Activated T-cell treated with anti-CD3 and anti-CD28 coated beads, Interleukin-2, amount 50 U/mL, for 1 hour (primary cell): ENCODE data around the gene IL12RB2.

Experiments used
- DNase-seq: peaks from one replicate; pipeline ENCODE4 v3.0.0-alpha.2; 2020

Gene IL12RB2

DNA sequence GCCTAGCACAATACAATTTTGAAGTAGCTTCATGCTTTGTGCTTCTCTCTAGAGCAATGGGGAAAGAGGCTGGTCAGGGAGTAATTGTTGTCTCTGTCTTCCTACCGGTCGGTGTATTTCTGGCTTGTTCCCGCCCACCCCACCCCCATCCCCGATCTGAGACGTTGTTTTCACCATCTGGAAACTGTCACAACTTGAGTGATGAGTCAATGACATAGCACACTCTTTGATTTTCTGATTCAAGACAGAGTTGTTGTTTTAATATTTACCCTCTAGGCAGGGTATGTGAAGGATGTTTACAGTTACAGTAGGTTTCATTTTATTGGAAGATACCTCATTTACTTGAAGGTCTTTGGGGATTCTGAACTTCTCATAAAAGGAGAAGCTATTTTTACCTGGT is 7.0 kb downstream of the IL12RB2 start:
- DNase-seq: no peak

- DNase-seq: no peak
Observed at GRCh38 chr1:67316180-67316902, 8.7 kb downstream of the IL12RB2 start.

DNA sequence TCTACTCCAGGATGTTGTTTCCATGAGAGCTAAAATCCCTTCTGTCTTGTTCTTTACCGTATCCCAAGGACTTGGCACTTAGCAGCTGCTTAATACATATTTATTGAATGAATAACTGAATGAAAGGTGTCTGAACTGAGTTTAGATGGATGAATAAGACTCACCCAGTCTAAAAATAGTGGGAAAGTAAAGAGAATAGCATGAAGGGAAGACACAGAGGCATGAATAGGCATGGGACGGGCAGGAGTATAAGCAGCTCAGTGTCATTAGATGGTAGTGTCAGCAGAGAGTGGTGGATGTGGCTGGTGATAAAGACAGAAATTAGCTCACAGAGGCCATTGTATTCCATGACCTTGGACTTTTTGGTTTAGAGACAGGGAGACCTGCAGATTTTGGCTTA is 9.2 kb downstream of the IL12RB2 start:
- no peak for DNase-seq

GRCh38 chr1:67317803-67318202 is 10.1 kb downstream of the IL12RB2 start:
- no peak for DNase-seq

DNA sequence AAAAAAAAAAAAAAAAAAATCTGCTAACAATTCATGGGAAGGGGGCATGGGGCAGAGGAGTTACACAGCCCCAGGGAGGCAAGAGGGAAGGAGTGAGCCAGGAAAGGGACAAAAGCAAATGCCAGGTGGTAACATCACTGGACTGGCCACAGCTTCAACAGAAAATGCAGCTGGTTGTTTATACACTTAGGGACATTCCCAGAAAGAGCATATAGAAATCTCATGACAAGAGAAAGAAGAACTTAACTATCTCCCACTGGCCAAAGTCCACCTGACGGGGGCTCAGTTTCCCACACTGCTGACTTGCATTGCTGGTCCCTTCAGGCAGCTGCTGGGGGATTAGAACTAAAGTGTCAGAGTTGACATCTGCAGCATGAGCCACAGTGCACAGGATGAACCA is 14.8 kb downstream of the IL12RB2 start:
- no peak for DNase-seq

DNA sequence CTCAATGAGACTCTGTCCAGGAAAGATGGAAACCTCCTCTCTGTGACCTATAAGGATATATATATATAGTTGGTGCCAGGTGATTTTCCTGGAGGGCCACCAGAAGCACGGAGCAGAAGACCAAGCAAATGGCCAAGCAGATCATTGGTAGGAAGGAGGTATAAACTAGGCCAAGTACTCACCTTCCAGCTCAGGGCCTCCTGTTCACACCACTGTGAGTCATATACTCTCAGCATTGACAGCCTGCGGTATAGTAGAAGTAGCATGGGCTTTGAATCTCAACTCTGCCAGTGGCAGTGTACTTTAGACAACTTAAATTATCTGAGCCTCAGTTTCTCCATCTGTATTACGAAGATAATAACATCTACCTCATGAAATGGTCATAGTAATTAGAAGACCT is 15.4 kb downstream of the IL12RB2 start:
- no peak for DNase-seq

DNA sequence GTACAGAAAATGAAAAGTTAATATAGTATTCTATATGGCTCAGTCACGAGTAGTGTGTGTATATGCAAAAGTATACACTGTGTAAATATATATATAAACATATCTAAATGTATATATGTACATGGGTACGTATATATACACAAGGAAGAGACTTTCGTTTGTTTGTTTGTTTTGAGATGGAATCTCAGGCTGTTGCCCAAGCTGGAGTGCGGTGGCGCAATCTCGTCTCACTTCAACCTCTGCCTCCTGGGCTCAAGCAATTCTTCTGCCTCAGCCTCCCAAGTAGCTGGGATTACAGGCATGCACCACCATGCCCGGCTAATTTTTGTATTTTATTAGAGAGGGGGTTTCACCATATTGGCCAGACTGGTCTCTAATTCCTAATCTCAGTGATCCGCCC is 16.4 kb downstream of the IL12RB2 start:
- DNase-seq: no peak

- no peak for DNase-seq
Observed at GRCh38 chr1:67327864-67328466, 20.3 kb downstream of the IL12RB2 start.

DNA sequence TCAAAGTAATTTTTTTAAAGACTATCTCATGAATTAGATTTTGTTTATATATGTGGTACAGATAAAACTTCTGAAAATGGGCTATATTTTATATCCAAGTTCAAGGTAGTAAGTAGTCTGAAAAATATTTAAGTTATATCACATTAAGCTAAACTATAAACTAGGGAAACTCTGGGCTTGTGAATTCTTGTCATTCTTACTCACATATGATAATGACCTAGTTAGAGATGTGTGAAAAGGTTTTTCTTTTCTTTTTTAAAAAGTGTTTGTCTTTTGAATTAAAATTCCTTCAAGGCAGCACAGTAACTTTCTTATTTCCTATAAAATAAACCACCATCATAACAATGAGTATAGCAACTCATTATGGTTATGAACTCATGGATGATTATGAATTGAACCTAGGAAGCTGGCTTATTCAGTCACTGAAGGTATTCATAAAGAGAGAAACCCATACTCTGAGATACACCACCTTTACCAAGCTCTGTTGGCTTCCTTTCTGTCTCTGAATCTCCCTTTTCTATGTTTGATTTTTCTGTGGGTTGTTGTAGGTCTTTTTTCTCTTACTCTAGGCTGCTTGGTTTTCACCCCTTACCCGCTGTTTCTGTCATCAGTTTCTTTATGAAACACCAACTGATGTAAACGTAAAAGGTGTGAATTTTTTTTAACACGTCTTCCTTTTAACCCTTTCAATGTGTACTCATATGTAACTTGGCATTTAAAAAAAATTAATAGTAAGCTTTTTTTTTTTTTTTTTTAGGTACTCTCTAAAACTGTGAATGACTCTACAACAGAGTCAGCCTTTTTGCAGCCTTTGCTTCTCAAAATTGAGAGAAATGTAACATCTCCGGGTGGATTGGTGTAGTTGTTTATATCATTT is 25.2 kb downstream of the IL12RB2 start:
- no peak for DNase-seq

GRCh38 chr1:67333603-67334002 is 25.9 kb downstream of the IL12RB2 start:
- DNase-seq: no peak

DNA sequence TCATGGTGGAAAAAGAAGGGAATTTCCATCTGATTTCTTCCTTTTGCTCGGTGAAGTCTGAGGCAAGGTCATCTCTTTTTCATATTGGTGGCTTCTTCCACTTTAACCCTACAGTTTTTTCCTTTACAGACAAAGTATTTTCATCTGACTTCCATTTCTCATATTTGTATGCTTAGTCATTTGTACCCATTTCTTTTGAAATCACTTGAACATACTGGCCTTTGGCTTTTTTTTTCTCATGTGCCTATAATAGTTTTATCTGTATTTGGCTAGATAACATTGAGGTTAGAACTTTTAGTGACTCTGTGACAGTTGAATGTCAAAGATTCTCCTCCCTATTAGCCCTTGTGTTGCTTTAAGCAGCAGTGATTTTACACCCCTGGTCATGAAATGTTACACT is 27.7 kb downstream of the IL12RB2 start:
- no peak for DNase-seq

- DNase-seq: no peak
Observed at GRCh38 chr1:67336157-67336556, 28.5 kb downstream of the IL12RB2 start.

- DNase-seq: peak; percentile 25
Observed at GRCh38 chr1:67336783-67337182, 29.1 kb downstream of the IL12RB2 start.

DNA sequence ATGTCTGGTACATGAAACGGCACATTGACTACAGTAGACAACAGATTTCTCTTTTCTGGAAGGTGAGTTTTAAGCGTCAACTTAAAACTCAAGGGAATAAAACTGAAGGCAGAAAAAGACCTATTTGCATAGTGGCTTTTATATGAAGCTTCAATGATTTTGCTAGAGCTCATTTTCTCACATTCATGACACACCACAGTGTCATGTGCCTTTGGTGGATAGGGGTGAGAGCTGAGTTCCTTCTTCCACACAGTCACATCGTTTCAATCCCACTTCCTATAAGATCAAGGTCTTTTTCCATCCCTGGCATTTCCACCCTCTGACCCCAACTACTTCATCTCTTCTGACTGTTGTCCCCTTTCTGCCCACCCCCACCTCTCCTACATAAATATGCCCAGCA is 31.0 kb downstream of the IL12RB2 start:
- no peak for DNase-seq

DNA sequence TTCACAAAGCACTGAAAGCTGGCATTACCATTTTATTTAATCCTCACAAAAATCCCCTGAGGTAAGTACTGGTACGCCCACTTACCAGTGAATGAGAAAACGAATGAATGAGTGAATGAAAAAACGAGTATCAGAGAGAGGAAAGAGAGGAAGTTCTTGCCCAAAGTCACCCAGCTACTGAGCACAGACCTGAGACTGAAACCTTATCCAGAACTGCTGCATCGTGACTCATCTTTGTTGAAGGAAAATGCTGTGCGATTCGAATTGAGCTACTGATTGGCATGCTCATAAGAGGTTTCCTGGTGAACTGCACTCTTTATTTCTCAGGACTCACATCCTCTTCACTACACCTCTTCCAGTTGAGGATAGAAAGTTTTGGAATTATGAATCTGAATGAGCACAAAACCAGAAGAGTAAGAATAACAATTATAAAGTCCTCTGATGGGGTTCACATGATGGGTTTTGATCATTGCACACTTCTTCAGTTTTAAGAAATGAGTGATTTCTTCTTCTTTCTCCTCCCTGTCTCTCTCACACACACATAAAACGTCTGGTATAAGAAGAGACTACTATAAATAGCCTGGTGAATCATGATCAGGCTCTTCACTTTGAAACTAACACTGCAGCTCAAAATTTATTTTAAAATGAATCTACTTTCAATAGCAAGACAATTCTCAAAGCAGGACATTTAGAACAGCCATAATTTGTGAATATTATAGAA is 32.1 kb downstream of the IL12RB2 start:
- DNase-seq: no peak

DNA sequence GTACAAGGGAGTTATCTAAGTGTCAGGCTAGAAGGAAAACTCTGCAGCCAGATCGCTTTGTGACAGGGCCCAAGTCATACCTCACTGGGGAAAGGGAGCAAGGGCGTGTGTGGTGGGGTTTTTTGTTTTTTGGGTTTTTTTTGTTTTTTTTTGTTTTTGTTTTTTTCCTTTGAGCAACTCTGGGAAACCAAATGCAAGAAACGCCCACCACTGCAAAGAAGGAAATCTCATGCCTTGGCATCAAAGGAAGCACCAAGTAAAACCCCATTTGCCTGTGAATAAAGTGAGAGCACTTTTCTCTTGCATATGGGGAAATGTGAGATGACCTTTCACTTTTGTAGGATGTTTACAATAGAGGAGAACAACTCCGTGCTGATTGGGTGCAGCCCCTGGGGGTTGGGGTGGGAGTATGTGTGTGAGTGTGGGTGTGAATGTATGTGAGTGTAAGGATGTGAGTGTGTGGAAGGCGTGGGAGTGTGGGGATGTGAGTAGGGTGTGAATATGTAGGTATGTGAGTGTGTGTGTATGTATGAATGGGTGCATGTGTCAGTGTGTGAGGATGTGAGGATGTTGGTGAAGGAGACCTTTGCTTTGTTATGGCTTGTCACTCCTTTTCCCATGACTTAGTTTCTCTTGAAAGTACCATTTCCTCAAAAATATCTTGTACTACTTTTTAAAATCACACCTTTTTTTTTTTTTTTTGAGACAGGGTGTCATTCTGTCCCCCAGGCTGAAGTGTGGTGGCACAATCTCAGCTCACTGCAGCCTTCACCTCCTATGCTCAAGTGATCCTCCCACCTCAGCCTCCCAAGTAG is 34.6 kb downstream of the IL12RB2 start:
- DNase-seq: no peak

DNA sequence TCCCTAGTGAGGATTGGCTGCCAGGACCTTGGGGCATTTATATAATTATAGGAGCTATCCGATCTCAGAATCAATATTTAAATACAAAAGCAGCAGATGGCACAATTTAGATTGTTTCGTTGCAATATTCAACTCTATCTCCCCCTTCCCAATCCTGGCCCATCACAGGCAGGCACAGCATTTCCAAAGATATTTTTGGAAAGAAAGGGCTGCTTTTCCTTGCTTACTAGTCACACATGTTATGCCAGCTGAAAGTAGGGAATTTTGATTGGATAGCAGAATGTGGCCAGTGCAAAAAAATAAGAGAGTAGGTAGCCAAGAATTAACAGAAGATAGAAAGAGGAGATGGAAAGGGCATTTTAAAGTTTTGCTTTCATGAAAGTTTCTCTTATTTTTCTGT is 37.9 kb downstream of the IL12RB2 start:
- DNase-seq: no peak

GRCh38 chr1:67346982-67347381 is 39.3 kb downstream of the IL12RB2 start:
- DNase-seq: no peak

- DNase-seq: no peak
Observed at GRCh38 chr1:67347688-67348472, 40.2 kb downstream of the IL12RB2 start.

- DNase-seq: no peak
Observed at GRCh38 chr1:67348586-67349252, 41.0 kb downstream of the IL12RB2 start.

DNA sequence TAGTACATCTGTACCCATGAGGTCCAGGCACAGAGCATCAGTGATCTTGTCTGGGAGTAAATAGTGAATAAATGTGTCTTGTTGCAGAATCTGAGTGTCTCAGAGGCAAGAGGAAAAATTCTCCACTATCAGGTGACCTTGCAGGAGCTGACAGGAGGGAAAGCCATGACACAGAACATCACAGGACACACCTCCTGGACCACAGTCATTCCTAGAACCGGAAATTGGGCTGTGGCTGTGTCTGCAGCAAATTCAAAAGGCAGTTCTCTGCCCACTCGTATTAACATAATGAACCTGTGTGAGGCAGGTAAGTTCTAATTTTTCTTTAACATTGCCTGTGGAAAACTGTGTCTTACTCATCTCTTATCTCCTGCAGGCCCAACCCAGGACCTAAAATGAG is 43.1 kb downstream of the IL12RB2 start:
- no peak for DNase-seq
